ENCODE measurements around the gene NR1H4. TPM values are rescaled to one million over a fixed set of nuclear protein-coding genes. Genes with fewer than 3 reads are reported as not detected.

NR1H4 gene
- total and polyA plus RNA-seq, 2 experiments from 2014 or later, result not detected

GRCh38 chr12:100553936-100554335 lies 80.3 kb downstream of the NR1H4 start (continued):
- TF ChIP-seq, protein P1, sequence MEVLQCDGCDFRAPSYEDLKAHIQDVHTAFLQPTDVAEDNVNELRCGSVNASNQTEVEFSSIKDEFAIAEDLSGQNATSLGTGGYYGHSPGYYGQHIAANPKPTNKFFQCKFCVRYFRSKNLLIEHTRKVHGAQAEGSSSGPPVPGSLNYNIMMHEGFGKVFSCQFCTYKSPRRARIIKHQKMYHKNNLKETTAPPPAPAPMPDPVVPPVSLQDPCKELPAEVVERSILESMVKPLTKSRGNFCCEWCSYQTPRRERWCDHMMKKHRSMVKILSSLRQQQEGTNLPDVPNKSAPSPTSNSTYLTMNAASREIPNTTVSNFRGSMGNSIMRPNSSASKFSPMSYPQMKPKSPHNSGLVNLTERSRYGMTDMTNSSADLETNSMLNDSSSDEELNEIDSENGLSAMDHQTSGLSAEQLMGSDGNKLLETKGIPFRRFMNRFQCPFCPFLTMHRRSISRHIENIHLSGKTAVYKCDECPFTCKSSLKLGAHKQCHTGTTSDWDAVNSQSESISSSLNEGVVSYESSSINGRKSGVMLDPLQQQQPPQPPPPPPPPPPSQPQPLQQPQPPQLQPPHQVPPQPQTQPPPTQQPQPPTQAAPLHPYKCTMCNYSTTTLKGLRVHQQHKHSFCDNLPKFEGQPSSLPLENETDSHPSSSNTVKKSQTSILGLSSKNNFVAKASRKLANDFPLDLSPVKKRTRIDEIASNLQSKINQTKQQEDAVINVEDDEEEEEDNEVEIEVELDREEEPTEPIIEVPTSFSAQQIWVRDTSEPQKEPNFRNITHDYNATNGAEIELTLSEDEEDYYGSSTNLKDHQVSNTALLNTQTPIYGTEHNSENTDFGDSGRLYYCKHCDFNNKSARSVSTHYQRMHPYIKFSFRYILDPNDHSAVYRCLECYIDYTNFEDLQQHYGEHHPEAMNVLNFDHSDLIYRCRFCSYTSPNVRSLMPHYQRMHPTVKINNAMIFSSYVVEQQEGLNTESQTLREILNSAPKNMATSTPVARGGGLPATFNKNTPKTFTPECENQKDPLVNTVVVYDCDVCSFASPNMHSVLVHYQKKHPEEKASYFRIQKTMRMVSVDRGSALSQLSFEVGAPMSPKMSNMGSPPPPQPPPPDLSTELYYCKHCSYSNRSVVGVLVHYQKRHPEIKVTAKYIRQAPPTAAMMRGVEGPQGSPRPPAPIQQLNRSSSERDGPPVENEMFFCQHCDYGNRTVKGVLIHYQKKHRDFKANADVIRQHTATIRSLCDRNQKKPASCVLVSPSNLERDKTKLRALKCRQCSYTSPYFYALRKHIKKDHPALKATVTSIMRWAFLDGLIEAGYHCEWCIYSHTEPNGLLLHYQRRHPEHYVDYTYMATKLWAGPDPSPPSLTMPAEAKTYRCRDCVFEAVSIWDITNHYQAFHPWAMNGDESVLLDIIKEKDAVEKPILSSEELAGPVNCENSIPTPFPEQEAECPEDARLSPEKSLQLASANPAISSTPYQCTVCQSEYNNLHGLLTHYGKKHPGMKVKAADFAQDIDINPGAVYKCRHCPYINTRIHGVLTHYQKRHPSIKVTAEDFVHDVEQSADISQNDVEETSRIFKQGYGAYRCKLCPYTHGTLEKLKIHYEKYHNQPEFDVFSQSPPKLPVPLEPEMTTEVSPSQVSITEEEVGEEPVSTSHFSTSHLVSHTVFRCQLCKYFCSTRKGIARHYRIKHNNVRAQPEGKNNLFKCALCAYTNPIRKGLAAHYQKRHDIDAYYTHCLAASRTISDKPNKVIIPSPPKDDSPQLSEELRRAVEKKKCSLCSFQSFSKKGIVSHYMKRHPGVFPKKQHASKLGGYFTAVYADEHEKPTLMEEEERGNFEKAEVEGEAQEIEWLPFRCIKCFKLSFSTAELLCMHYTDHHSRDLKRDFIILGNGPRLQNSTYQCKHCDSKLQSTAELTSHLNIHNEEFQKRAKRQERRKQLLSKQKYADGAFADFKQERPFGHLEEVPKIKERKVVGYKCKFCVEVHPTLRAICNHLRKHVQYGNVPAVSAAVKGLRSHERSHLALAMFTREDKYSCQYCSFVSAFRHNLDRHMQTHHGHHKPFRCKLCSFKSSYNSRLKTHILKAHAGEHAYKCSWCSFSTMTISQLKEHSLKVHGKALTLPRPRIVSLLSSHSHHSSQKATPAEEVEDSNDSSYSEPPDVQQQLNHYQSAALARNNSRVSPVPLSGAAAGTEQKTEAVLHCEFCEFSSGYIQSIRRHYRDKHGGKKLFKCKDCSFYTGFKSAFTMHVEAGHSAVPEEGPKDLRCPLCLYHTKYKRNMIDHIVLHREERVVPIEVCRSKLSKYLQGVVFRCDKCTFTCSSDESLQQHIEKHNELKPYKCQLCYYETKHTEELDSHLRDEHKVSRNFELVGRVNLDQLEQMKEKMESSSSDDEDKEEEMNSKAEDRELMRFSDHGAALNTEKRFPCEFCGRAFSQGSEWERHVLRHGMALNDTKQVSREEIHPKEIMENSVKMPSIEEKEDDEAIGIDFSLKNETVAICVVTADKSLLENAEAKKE (CRISPR knock-in tag; IDR thresholded peaks at IDR 0.05), result no peak
- no peak for TF ChIP-seq STAT1 (IDR thresholded peaks at IDR 0.05; ENCODE audit: unreplicated experiment)
- TF ChIP-seq NANOG (IDR thresholded peaks at IDR 0.05; ENCODE audit: borderline replicate concordance), result no peak
- TF ChIP-seq, protein P2, sequence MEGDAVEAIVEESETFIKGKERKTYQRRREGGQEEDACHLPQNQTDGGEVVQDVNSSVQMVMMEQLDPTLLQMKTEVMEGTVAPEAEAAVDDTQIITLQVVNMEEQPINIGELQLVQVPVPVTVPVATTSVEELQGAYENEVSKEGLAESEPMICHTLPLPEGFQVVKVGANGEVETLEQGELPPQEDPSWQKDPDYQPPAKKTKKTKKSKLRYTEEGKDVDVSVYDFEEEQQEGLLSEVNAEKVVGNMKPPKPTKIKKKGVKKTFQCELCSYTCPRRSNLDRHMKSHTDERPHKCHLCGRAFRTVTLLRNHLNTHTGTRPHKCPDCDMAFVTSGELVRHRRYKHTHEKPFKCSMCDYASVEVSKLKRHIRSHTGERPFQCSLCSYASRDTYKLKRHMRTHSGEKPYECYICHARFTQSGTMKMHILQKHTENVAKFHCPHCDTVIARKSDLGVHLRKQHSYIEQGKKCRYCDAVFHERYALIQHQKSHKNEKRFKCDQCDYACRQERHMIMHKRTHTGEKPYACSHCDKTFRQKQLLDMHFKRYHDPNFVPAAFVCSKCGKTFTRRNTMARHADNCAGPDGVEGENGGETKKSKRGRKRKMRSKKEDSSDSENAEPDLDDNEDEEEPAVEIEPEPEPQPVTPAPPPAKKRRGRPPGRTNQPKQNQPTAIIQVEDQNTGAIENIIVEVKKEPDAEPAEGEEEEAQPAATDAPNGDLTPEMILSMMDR (conservative IDR thresholded peaks at IDR 0.05; ENCODE audit: low read depth in 2 of 2), result no peak
- no peak for TF ChIP-seq EZH2 (IDR thresholded peaks at IDR 0.05; ENCODE audit: low read depth, unreplicated experiment)
- TF ChIP-seq ZNF331 (CRISPR knock-in tag; IDR thresholded peaks at IDR 0.05; ENCODE audit: low read depth), result no peak

- Histone ChIP-seq H4K20me1 (replicated peaks; ENCODE audit: insufficient read depth) (no peaks in the 10 kb centered on the region), H3K27me3 (ENCODE audit: insufficient read depth) (no peaks in the 10 kb centered on the region), H2AFZ (no peak overlapping the region), H3K27ac (ENCODE audit: low read depth) (no peak overlapping the region), H3K79me2 (replicated peaks; ENCODE audit: insufficient read depth) (no peaks in the 10 kb centered on the region), H3K4me3 (no peak overlapping the region), H3K4me1 (ENCODE audit: insufficient read depth) (no peaks in the 10 kb centered on the region), H3F3A (replicated peaks; ENCODE audit: low read depth) (no peaks in the 10 kb centered on the region), H3K9me2 (ENCODE audit: insufficient read depth) (no peaks in the 10 kb centered on the region), H3K36me3 (ENCODE audit: insufficient read depth) (no peaks in the 10 kb centered on the region), H3K4me2 (no peak overlapping the region)
- DNase-seq (ENCODE audit: low spot score) (peak; percentile 93), ATAC-seq (peak; percentile 85)
- no peaks in the 10 kb centered on the region for H3K27me3 Mint-ChIP-seq (ENCODE audit: insufficient read depth, low read depth, poor library complexity)
- H3K4me3 Mint-ChIP-seq, result no peak overlapping the region
- no peaks in the 10 kb centered on the region for H3K9me3 Mint-ChIP-seq
- H3K36me3 Mint-ChIP-seq (ENCODE audit: low read depth), result no peaks in the 10 kb centered on the region
- no peak overlapping the region for H3K27ac Mint-ChIP-seq
- H3K4me1 Mint-ChIP-seq, result peaks cover 5% of the 10 kb centered on the region; the same call in 2 of the 3 replicates
- TF ChIP-seq JUNB (IDR thresholded peaks at IDR 0.05; ENCODE audit: unreplicated experiment) (no peak), POLR2AphosphoS5 (IDR thresholded peaks at IDR 0.05; ENCODE audit: low read depth) (no peak)
- TF ChIP-seq, protein P2 (conservative IDR thresholded peaks at IDR 0.05; ENCODE audit: low read depth in 2 of 2), result peak; percentile 98 to 100
Measured at GRCh38 chr12:100554608-100555077, 81.0 kb downstream of the NR1H4 start.
